ENCODE results near the gene EPHA7.

The EPHA7 gene

GRCh38 chr6:93238632-93239031, 180.7 kb downstream of the EPHA7 start:
- no peak for DNase-seq

- no peak for DNase-seq
Measured at GRCh38 chr6:93235775-93236174, 183.6 kb downstream of the EPHA7 start.

GRCh38 chr6:93226822-93227221, 192.5 kb downstream of the EPHA7 start:
- DNase-seq = no peak

DNA sequence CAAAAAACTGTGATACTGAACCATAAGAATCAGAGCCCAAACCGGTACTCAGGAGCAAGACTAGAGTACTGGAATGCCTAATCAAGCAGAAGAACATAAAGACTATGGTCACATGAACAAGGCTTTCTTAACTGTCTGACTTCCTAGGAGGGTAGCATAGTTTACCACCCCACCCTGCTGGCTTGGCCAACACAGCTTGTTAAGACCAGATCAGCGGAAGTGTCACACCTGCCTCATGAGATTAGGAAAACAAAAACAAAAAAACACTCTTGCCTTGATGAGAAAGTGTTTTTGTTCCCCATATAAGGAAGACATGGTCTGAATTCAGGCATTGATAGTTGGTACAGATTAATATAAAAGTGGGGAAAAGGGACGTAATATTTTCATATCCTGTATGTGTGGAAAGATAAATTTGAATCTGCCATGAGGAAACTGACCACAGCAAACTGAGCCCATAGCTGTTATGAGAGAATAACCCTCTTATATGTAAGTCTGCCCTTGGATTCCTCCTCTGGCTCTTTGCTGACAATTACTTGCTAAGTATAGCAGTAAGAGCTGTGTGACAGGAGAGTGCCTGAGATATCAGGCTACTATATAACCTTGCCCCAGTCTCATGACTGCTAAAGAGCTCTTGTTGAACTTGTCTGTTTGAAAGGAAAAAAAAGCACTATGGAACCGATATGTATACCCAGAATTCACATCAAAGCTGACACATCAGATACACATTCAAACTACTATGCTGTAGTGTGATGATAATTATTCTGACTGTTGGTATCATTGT, 197.1 kb downstream of the EPHA7 start:
- DNase-seq = no peak

- DNase-seq = no peak
Measured at GRCh38 chr6:93219447-93219846, 199.9 kb downstream of the EPHA7 start.

DNA sequence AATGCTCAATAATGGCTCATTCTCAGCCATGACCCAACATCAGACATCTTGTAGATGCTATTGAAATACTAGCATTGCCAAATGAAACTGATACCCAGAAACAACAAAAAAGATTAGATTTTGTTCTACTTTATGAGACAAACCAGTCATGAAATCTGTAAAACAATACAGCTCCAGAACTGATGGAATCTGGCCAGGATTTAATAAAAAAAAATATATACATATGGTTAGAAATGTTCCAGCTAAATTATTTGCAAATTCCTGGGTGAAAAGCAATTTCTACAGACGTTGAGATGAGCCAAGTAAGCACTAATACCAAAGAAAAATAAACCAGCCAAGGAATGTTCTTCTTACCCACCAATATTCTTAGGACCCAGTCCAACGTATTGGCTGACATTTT, 201.3 kb downstream of the EPHA7 start:
- no peak for DNase-seq

DNA sequence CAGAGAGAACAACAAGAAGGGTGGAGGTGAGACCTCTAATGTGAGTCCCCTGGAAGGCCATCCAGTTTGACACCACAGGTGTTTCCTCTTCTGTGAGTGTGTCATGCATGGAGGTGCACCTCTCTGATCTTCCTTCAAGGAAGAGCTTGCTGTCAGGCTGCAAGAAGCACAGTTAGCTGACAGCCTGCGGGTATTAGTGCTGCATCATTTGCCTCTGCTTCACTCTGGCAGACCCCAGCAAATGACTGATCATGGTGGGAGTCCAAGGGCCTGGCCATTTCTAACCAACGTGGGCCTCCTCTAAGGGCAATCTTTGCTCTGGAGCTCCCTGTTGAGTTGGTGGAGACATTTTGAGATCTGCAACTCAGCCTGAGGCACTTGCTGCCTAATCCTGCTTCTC, 206.3 kb downstream of the EPHA7 start:
- DNase-seq = no peak

GRCh38 chr6:93210908-93211307, 208.5 kb downstream of the EPHA7 start:
- DNase-seq = no peak

DNA sequence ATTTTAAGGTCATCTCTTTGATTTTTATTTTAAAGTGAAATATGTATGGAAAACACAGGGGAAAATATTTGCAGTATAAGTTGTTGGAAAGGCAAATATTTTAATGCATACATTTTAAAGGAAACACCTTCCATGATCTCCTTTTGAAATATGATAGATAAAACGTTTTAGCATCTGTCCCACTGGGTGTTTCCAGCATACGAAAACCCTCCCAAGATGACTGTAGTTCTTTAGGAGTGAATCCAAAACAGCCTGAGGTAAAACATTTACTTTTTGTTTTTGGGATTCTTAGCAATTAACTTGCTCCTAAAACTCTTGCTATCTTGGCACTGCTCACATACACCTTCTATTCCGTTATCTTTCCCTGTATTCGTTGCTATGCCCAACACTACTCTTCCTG, 210.0 kb downstream of the EPHA7 start:
- no peak for DNase-seq

- no peak for DNase-seq
Measured at GRCh38 chr6:93196406-93196970, 222.9 kb downstream of the EPHA7 start.

DNA sequence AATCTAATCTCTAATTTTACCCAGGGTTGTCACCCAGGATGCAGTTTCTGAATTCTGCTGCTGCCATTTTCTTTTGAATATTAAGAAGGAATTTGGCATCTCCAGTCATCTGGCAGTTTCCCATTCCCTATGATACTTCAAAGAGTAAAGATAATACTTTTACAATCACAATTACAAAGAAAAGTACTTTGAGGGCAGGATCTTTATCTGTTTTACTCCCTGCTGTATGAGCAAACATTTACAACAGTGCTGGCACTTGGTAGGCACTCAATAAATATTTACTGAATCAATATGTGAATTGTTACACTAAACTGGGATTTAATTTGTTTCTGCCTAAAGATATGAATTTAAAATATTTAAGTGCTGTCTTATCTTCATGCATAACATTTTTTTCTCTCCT, 224.9 kb downstream of the EPHA7 start:
- no peak for DNase-seq

- no peak for DNase-seq
Measured at GRCh38 chr6:93193868-93194267, 225.5 kb downstream of the EPHA7 start.

Measured in right forelimb (tissue), 1 donor.